ENCODE data around the gene CLEC10A.
A peak's percentile ranks its signal among the peaks of the same experiment; 100 is the strongest.

Gene CLEC10A

GRCh38 chr17:7038025-7038862 lies 41.8 kb downstream of the CLEC10A start:
- DNase-seq = no peak

DNA sequence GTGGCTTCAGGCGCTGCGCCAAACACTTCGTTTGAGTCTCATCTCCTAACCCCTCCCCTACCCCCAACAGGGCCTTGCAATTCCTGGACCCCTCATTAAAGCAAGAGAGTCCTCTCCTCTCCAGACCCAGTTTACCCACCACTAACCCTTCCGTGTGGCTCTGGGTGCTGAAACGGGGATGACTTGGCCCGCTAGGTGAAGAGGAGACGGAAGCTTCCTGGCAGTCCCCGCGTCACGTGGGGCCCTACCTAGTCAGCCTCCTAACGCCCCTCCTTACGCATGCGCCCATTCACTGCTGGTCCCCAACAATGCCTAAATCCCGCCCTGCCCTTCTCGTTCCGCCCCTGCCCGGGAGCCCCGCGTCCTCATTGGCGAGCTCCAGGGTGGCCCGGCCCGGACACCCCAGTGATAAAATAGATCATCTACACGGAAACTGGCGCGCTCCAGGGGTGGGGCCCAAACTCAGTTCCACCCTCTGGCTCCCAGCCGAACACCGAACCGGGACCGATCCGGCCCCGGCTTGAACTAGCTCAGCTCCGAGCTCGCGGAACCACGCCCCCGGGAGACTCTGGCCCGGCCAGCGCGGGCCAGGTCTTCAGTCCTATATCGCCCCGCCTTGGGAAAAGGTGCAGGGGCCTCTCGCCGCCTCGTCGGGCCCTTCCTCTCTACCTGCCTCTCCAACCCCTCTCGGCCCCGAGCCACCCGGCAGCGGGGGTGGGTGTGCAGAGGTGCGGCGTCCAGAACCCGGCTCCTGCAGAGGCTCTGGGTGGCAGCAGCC lies 44.3 kb downstream of the CLEC10A start, which contains the start of gene SLC16A13:
SLC16A13 (plus strand) TSS at position 425 of the 778 bp plus-strand sequence. CDS start 368 bp downstream, outside the sequence.
- DNase-seq = peak; percentile 99

DNA sequence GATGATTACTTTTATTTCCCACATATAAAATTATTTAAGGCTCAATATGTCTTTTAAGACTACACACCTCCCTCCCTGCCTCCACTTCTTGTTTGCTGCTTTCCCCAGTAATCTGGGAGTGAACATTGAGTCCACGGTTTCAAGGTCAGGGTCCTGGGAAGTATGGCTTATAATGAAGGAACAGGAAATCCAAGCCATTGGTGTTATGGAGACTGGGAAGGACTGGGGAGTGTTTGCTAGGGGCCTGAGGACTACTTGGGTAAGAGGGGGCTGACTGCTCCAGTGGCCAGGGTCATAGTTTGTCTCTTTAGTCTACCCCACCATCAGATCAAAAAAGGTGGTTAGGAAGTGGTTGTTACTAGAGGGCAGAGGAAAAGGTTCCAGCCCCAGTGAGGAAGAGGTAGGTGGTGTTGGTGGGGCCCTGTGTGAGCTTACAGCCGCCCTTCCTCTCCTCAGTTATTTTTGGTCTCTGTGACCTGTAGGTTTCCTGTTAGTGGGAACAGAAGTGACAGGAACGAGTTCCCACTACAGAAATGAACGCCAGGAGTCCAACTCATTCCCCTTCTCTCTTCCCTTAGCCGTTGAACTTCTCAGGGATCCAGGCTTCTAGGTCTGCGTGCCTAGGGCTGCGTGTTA lies 45.0 kb downstream of the CLEC10A start:
- DNase-seq = peak; percentile 53 to 73

DNA sequence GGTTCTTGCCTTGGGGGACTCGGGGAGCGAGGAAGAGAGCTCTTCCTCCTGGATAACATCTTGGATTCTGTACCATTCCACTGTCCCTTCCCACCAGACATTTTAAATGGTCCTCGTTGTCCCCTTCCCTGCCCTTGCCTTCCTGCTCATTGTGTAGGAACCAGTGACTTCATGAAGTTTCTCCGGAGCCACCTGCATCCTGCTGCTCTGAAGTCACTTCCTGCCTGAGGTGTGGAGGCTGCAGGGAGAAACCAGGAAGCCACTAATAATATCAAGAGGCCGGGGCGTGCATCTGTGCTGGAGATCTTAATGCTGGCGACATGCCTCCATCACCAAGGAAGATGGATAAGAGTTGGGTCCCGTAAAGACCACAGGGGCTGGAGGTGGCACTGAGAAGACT lies 50.4 kb downstream of the CLEC10A start:
- DNase-seq = peak; percentile 51 to 58

GRCh38 chr17:7029096-7029495 lies 51.0 kb downstream of the CLEC10A start:
- no peak for DNase-seq

- DNase-seq = no peak
Observed at GRCh38 chr17:7027335-7027734, 52.7 kb downstream of the CLEC10A start.

DNA sequence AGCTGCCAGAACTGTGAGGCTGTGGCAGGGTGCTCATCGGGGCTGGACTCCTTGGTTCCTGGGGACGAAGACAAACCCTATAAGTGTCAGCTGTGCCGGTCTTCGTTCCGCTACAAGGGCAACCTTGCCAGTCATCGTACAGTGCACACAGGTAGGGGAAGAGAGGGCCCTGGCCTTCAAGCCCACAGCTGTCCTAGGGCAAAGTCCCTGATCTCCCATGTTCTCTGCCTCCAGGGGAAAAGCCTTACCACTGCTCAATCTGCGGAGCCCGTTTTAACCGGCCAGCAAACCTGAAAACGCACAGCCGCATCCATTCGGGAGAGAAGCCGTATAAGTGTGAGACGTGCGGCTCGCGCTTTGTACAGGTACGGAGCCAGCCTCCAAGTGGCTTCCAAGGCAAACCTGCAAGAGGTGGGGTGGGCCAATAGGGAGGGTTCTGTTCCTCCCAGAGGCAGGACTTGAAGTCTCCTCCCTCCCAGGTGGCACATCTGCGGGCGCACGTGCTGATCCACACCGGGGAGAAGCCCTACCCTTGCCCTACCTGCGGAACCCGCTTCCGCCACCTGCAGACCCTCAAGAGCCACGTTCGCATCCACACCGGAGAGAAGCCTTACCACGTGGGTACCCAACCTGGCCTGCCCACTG lies 53.5 kb downstream of the CLEC10A start:
- no peak for DNase-seq

DNA sequence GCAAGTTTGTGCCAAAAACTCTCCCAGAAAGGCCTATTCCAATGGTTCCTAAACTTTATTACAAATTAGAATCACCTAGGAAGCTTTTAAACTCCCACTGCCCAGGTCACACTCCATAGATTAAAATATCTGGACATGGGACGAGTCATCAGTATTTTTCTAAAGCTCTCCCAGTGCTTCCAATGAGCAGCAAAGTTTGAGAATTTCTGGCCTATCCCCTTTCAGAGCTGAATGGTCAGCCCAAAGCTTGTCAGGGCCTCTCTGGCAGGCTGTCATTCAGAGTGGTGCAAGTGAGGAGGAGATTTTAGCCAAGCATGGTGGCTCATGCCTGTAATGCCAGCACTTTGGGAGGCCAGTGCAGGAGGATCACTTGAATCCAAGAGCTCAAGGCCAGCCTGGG lies 54.8 kb downstream of the CLEC10A start:
- DNase-seq = no peak

Data from CD4-positive, alpha-beta T cell treated with Interleukin-1 beta for 1 hour (primary cell).